DMS79 (cell line): ENCODE results near the gene ALPP.
"Not testable (repeated sequence)": the region's sequence is repeated elsewhere in the genome, so short reads cannot be mapped to it uniquely, and the experiment has no call there.

Source experiments
- DNase-seq: peaks from one replicate; lab custom pipeline; 2025; lab: John Stamatoyannopoulos, UW

The ALPP gene

DNA sequence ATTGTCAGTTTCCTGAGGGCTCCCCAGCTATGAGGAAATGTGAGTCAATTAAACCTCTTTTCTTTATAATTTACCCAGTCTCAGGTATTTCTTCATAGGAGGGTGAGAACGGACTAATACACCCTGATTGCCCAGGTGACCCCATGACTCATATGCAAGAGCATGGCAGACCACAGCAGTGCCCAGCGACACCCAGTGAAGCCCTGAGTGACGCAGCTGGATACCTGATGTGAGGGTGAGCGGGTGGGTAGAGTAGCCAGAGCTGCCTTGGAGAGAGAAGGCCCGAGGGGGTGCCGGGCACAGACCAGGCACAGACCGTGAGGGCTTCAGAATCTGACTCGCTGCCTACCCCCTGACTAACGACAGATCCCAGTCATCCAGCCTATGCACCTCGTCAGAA is 43.5 kb downstream of the ALPP start:
- no peak for DNase-seq

GRCh38 chr2:232422996-232423395 is 44.4 kb downstream of the ALPP start:
- DNase-seq: not testable (repeated sequence)

- DNase-seq: not testable (repeated sequence)
Observed at GRCh38 chr2:232423407-232423806, 44.9 kb downstream of the ALPP start.

- DNase-seq: no peak
Observed at GRCh38 chr2:232431705-232432590, 53.4 kb downstream of the ALPP start.
